HG02571 (cell line): ENCODE results near the gene CASTOR1.
A peak's percentile ranks its signal among the peaks of the same experiment; 100 is the strongest.

Source experiments
- ATAC-seq: cut with Tn5 transposase; IDR thresholded peaks from one replicate; pipeline ENCODE4 v1.9.1; 2021; ENCODE audit warnings: mild to moderate bottlenecking, moderate library complexity; ENCODE audit not compliant: unreplicated experiment

CASTOR1 gene

DNA sequence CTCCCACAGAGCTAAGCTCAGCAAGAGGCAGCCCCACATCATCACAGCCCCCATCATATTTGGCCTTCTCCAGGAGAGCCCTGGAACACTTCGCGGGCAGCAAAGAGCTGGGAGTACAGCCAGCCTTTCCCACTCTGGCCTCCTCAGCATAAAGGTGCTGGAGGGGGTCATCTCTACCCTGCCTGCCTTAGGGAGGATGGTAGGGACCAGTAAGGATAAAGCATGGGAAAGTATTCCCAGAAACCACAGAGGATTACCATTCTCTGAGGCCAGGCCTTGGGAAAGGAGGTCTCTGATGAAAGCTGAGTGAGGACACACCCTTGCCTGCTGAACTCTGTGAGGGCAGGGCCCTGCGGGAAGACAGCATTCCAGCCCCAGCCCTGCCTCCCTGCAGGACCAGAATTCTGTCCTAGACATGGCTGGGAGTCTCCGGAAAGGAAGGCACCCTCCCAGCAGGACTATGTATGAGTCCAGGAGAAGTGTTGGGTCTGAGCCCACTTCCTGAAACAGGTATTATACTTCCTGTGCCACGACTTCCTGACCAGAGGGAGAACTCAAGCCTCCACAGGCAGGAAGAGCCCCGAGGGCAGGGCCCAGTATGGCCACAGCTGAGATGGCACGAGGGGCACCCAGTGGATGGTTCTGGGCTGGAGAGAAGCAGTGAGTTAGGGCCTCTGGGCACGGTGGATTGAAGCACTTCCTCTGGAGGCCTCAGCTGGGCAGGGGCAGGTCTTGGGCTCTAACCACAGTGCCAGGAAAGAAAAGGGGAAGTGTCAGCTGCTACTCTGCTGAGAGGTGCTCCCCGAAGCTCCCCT lies 12.9 kb upstream of the CASTOR1 start:
- no peak for ATAC-seq

DNA sequence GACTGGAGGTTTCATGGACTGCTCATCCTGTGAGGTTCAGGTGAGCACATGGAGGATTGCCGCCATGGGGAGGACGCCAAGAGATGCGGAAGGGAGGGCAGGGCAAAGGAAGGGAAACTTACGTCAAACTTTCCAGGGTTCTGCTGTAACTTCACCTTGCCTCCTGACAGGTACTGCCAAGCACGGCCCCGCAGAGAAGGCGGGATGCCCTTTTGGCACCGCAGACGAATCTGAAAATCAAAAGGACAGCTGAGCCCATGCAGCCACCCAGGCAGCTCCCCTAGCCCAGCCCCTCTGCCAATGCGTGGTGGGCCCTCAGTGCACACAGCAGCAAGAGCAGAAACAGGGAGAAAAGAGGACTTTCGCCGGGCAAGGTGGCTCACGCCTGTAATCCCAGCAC lies 10.0 kb upstream of the CASTOR1 start:
- ATAC-seq: no peak

DNA sequence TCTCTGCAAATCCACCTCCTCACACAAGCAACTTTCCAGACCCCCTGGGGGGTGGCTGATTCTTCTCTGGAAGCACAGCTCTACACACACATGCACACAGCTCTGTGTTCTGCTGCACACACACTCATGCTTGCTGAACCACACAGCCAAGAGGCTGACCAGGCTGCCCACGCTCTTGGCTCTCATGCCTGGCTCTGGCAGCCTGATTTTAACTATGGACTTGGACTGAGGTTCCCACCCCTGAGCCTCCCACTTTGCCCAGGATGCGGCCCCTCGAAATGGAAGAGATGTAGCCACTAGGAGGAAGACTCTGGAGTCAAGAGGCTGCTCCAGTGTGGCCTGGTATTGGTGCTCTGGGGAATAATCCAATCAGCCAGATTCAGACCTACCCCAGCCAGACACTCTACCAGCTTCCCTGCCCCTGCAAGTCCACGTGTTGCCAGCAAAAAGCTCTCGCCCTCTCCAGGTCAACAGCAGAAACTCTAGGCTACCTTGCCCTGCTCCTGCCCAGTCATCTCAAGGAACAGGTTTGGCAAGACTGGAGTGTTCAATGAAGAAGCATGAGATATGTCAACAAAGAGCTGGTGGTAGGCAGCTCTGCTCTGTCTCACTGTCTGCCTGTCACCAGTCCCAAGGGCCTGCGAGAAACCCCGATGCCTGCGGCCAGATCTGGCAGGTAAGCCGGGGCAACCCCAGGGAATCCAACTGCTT lies 8.8 kb upstream of the CASTOR1 start:
- no peak for ATAC-seq

DNA sequence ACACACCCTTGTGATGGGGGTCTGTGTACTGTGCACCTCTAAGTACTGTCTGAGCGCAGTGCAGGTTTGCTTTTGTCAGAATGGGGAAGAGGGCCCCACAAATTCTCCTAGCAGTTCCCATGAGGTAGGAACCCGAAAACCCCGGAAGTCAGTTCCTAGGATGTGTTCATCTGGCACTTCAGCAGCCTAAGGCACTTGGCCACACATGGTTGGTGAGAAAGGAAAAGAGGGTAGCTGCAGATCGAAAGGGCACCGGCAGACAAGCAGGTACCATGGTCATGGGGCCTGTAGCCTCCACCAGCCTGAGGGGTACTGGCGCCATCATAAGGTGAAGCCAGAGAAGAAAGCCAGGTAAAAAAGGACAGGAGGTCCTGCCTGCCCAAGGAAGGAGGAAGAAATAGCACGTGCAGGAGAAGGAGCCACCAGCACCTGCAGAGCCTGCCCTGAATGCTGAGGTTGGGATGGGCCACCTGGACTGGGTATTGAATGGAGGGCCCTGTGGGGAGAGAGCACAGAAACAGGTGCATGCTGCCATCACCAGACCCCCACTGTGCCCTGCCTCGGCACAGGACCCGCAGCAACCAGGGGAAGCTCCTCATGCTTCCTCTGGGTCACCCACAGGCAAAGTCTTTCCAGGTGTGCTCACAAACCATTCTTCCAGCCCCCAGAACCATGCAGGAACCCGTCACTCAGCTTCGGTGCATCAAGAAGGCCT lies 8.1 kb upstream of the CASTOR1 start:
- ATAC-seq: no peak

DNA sequence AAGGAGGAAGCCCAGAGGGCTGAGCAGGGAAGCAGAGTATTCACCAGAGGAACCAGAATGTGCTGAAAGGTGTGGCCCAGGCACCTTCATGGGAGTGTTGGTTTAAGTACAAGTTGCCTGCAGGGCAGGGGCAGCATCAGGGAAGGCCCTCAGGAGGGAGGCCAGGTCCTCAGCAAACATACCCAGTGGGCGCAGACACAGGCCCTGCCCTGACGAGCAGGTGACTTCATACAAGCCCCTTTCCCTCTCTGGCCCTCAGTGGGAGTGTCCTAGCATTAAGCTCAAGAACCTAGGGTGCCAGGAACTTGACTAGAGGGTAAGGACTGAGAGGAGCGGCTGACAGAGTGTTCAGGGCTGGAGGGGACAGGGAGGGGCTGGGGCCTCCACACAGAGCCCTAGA lies 7.5 kb upstream of the CASTOR1 start:
- no peak for ATAC-seq

DNA sequence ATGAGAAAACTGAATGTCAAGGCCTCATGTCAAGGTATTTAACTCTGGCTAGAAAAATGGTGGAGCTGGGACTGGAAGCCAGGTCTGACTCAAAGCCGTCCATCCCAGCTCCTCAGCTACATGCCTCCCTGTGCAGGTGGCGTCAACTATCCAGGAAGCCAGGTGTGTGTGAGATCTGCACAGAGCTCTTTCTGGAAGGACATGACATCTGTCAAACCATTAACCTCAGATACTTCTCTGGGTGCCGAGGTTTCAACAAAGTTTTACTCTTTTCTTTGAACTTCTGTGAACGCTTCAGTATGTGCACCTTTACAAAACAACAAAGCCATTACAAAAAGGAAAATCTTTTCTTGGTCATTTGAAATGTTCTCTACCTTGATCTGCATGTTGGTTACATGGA lies 7.0 kb upstream of the CASTOR1 start:
- no peak for ATAC-seq

DNA sequence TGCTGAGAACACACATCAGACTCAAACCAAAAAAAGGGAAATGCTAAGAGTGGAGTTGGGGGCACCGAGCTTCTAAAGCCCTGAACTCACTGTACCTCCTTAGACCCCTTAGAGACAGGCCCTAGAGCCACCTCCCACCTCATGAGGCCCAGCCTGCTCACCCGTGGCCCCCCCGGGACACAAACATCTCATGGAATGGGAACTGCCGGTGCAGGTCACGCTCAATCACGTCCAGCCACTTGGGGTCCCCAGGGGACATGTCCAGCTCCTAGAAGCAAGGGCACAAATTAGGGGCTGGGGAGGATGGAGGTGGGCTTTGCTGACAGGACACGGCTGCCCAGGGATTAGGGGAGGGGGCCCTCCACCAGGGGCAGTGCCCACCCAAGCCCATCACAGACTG lies 6.3 kb upstream of the CASTOR1 start:
- no peak for ATAC-seq

DNA sequence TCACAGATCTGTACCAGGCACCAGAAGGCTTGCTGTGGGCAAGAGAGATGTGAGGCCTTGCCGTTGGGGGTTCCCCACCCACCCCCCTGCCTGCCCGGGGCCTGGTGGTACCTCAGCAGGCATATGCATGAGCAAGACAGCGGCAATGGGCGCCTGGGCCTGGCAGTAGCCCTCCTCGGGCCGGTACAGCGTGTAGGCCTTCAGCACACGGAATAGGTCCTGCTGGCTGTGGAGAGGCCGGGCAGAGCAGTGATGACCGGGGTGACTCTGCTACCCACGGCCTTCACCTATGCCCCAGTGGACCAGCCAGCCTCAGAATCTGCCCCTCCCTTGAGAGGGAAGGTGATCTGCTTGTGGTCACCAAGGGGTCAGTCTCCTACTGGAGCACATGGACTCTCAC lies 5.5 kb upstream of the CASTOR1 start:
- ATAC-seq: no peak

DNA sequence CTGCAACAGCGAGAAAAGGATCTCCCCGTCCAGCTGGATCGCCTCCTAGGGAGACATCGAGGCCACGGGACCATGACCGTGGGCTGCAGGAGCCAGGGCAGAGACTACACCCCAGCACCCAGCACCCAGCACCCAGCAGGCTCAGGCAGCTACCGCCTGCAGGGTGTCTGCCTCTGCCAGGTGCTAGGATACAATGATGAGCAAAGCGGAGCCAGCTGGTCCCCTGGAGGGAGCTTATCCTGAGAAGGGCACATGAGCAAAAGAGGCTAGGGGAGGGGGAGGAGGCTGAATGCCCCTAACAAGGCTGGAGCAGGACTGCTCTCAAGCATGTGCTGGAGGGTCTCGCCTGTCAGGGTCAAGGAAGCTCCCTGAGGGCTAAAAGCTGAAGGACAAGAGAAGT lies 4.8 kb upstream of the CASTOR1 start:
- ATAC-seq: no peak

DNA sequence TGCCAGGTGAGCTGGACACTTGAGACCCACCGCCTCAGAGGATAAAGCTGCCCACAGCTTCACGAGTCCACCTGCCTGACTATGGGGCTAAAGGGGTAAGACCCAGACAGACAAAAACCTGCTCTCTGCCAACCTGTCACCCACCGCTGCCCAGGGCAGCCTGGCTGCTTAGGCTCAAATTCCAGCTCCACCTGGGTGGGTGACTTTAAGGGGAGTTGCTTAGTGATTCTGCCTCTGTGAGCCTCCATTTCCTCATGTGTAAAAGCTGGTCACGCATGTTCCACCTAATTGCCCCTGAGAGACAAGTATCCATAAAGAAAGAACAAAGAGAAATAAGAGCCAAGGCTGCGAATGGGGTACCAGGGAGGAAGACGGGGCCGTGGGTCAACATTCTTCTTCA lies 3.7 kb upstream of the CASTOR1 start:
- no peak for ATAC-seq

DNA sequence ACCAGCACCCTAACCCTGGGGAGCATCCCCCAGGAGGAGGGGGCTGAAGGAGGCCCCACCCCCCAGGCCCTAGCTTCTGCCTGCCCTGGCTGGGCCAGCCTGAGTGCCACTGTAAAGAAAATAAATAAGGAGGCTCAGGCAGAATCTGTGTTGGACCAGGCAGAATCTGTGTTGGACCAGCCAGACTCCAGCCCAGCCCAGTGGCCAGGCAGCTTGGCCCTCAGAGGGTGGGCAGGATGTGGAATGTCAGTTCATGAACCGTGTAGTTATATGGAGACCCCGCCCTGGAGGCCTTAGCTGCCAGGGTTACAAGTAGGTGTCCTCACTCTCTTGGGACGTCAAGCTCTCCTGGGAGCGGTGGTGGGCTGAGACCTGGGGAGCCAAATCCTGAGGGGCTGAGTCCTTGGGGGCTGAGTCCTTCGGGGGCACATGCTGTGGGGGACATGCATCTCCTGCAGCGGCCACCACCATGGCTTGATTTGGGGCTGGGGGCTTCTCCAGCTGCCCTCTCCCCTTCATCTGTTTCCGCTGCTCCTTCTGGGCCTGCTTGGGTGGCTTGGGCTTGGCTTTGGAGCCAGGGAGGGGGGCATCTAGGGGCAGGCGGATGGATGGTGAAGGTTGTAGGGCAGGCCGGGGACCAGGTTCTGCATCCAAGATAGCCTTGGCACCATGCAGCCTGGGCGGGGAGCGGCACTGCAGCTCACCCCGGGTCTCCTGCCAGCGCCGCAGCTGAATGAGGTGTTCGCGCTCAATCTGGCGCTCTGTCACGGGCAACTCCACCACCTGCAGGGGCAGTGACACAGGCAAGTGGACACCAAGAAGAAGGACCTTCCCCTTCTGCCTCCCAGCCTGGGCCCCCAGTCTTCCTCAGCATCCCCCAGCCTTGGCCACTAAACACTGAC lies 3.0 kb upstream of the CASTOR1 start:
- no peak for ATAC-seq

DNA sequence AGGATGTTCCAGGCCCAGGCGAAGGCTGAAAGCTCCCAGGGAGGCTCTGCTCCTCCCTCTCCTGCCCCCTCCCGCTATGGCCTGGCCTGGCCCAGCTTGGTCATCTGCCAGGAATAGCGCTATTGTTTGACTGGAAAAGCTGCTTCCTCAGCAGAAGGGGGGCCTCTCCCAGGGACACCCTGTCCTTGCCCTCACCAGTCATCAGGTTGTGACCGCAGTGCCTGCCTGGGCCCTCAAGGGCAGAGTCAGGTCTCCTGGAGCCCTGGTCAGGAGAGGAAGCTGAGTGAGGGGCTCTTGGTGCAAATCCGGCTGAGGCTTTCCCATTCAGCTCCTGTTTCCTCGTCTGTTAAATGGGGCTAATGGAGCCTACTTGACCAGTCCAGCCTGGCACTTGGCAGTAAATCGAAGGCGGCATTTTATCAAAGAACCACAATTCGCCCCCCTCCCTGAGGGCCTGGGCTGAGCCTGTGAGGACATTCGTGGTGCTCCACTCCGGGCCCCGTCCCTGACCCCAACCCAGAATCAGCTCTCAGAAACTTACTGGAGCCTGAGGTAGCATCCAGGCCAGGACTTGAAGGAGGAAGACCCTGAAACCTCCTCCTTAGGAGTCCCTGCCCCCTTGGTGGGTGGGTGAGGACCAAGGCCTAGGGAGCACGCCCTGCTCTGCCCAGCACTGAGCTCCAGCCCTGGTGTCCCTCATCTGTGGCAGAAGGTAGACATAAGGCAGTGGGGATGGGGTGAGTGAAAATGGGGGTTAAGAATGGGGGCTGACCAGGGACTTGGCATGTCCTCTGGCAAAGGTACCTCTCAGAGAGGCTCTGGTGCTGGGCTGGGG lies 2.0 kb upstream of the CASTOR1 start:
- no peak for ATAC-seq

DNA sequence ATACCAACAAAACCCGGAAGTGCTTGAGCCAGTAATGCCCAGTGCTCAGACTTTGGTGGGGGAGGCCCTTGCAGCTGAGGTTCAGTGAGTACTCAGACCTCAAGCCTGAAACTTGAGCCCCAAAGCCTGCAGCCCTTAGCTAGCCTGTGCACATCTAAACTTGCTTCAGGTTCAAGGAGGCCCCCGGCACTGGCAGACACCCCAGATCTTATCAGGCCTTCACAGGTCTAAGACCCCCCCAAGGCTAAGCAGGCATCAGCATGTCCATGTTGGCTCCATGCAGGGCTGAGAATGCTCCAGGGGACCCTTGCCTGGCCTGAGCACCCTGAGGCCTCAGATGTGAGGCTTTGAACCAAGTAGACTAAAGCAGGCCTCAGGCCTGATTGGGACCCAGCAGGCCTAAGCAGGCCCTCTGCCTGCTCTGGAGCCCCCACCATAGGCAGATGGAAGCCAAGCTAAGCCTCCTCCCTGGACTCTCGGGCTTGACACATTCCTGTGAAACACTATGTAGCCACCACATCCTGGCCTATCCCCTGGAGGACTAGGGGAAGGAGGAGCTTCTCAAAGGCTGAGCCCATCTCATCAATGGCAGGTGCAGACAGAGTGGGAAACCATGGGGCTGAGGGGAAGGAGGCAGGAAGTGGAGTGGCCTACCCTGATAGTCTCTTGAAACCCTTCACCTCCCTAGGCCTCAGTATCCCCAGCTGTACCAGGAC lies 1.2 kb upstream of the CASTOR1 start:
- ATAC-seq: no peak

DNA sequence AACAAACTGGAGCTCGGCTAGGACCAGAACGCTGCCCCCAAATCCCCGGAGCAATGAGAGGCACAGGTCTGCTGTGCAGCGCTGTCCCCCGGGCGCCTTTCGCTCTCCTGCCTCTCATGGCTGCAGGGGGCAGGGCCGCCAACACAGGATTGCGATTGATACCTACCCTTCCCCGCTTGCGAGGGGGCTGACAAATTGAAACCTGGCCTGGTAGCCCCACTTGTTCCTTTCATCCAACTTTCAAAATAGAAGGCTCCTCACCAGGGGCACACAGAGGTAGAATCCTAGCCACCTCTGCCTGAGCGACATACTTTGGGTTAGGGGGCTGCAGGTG lies 642 bp upstream of the CASTOR1 start:
- peak; percentile 10 for ATAC-seq

DNA sequence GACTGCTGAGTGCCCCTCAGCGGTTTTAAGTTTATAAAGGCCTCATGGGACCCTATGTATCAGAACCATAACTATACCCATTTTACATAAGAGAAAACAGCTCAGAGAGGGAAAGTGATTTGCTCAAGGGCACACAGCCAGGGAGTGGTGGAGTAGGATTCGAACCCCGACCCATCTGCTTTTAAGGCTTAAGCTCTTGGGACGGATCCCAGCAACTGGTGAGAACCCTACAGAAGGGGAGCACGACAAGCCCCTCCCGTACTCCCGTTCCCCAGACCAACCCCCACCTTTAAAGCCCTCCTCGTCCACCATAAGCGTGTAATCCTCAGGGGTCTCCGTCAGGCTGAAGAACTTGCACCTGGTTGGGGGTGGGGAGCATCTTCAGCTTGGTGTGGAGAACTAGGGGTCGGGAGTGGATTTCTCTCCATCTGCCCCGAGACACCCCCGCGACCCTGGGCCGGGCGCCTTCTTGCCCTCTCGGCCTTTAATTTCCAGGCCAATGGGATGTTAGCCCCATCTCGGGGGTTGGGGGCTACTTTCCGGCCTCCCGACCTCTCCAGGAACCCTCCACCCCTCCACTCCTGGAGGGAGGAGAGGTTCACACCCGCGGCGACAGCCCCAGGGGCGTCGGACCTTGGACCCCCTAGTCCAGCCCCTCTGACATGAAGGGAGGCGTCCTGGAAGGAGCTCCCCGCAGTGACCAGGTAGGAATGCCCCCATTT lies 725 bp downstream of the CASTOR1 start:
- ATAC-seq: no peak

DNA sequence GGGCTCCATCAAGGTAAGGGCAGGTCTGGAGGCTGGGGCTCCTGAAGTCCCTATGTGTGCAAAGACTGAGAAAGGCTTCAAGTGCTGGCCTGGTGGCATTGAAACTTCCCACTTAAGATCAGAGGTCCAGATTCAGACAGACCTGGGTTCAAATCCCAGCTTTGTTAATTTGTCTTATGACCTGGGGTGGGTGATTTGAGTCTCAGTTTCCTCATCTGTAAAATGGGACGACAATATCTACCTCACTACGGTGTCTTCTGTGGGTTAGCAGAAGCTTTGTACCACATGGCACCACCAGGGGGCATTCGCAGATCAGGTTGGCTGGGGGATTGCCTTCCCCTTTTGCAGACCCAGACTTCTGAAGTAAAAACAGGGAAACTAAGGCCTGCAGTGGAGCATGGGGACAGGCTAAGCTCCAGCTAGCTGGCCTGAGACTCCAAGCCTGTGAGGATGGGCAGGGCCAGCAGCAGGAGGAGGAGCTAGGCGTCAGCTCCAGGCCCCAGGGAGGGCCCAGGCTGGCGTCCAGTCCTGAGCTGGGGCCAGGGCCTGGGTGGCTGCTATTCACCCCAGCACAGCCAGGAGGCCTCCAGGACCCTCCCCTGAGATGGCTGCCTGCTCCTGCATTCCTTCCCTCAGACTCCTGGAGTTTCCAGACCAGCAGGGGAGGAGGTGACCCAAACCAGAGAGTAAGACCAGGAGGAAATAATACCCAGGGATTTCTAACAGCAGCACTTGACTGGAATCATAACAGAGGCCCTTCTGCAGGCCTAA lies 1.5 kb downstream of the CASTOR1 start:
- no peak for ATAC-seq

DNA sequence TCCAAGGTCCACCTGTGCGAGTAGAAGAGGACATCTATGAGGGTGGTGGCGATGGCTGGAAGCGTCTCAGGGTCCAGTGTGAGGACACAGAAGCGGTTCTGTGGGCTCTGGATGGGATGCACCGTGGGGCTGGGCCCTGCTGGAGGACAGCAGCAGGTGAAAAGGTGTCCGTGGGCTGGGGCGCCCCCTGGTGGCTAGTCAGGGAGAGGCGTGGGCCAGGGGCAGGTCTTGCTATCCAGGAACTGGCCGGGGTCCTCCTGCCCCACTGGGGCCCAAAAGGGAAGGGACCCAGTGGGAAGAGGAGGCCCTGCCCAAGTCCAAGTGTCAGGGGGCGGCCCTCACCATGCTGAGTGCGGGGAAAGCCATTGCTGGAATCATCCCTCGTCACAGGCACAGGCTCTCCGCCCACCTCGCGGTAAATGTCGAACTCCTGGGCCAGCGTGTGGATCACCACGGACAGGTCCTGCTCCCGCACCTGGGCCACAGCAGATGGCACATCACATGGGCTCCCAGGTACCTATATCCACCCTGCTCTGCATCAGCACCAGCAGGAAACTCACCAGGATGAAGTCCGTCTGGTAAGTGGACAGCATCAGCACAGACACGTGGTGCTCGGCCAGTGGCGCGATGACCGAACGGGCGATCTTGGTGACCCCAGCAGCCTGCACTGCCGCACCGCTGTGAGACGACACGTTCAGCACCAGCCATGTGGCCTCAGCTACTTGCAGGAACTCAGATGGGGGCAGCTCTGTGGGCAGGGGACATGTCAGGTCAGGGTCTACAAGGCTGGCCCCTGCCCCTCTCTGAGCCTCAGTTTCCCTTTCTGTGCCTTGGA lies 2.3 kb downstream of the CASTOR1 start:
- no peak for ATAC-seq
